ENCODE results near the gene TMTC1.

Gene TMTC1

DNA sequence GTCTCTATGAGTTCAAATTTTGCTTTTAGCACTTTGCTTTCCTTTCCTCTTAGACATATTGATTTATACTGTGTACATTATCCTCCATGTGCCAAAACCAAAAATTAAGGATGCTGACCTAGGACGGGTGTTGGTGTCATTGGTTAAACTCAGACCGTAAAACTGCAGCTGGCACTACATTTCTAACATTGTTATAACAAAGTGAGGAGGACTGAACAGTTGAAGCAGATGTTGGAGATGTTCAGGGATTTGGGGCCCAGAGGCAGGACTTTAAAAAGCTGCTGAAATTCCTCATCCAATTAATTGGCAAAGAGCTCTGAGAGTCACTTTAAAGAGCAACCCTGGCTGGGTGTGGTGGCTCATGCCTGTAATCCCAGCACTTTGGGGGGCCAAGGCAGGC, 72.4 kb downstream of the TMTC1 start:
- no peak for DNase-seq (ENCODE audit: low read depth in 2 of 2)

DNA sequence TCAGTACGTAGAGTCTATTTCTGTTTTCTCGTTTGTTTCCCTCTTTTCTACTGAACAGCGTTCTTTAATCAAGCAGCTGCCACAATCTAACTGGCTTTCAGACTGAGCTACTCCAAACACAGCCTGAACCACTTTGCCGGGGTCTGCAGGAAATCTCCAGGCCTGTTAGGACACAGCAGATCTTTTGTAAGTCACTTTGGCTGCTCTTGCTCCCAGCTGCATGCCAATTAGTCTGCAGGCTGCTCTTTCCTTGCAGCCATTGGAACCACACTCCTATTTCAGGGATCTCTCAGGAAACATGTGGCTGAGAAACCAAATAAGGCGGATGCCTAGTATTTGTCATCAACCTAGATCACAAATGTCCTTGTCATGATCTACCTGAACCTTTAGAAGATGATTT, 73.6 kb downstream of the TMTC1 start:
- DNase-seq (ENCODE audit: low read depth in 2 of 2), result no peak

DNA sequence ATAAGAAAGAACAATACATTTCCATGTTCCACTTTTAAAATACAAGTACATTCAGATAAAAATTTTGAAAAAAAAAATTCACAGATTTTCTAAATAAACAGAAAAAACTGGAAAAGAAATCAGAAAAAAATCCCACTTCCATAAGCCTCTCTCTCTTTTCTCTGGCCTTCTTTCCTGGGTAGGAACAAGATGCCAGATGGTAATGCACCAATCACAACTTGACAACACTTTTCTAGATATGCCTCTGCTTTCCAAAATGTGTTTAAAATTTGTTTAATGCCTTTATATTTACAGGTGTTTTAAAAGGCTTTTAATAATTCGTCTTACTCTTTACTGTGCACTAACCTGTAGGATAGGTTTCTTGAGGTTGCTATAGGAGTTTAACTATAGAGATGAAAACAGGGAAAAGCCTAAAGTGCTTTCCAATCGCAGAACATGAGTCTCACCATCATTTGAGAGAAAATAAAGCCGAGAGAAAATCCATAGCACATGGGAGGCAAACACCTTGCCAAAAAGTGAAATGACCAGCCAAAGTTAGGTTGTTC, 74.2 kb downstream of the TMTC1 start:
- no peak for DNase-seq (ENCODE audit: low read depth in 2 of 2)

DNA sequence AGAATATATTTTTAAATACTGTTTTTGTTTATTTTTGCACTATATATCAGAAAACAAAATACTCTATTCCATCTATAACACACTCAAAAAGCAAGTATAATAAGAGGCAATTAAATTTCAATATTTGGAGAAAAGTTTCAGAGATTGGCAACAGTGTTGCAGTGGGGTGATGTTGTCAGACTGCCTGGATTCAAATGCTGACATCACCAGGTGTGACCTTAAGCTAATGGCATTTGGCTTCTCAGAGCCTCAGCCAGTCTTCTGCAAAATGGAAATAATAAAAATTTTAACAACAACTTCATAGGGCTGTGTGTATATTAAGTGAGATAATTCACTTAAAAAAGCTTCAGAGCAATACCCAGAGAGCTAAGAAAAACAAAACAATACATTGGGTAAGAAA, 74.7 kb downstream of the TMTC1 start:
- DNase-seq (ENCODE audit: low read depth in 2 of 2), result no peak

DNA sequence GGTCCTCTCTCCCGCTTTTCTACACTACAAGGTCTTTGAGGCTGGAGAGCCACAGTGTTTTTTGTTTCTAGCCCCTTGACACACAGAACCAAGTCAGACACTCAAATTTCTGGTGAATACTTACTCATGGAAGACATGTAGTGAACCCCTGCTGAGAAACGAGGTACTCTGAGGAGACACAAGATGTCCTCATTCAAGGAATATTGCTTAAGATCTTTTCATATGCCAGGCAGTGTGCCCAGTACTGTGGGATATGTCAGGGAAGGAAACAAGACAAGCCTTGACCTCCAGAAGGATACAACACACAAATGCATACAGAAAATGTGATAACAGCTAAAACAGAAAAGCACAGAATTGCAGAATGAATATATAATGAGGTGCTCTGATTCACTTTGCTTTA, 75.9 kb downstream of the TMTC1 start:
- DNase-seq (ENCODE audit: low read depth in 2 of 2), result no peak

DNA sequence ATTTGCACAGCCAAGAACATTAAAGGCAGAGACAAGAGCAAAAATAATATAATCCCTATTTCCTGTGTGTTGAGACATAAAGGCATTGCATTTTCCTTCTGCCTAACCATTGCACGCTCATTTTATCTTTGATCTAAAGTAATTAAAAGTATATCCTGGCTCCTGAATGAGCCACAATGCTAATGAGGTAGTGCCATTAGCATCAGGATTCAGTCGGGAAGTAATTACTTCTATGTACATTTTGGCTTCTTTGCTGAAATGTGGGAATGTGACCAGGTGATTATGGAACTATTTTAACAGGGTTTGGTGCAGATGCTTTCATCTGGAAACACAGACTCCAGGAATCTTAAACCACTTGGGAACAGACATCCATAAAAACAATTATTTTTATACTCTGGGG, 77.4 kb downstream of the TMTC1 start:
- DNase-seq (ENCODE audit: low read depth in 2 of 2), result no peak

DNA sequence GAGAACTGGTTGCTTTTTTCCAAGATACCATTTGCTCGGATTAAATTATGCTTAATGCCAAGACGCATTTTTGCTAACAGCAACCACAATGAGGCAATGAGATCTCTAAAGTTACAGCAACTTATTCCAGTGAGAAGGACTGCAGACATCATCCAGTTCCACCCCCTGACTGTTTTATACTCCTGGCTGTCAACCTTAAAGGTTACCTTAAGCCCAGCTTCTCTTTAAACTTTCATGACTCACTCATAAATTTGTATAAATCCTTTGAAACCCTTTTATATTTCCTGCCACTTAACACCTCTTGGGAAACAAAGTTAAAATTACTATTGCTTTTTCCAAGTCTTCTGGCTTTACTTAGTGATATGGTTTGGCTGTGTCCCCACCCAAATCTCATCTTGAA, 80.2 kb downstream of the TMTC1 start:
- no peak for DNase-seq (ENCODE audit: low read depth in 2 of 2)

DNA sequence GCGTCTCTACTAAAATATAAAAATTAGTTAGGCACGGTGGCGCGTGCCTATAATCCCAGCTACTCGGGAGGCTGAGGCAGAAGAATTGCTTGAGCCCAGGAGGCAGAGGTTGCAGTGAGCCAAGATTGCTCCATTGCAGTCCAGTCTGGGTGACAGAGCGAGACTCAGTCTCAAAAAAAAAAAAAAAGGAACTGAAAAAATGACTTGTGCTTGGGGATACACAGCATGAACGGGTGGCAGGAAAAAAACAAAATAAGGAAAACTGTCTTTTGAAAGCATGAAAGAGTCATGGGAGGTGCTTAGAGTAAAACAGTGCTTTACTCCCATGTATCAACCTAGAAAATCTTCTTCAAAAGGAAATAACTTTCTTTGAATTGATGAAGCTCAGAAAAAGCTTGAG, 80.8 kb downstream of the TMTC1 start:
- DNase-seq (ENCODE audit: low read depth in 2 of 2), result no peak

DNA sequence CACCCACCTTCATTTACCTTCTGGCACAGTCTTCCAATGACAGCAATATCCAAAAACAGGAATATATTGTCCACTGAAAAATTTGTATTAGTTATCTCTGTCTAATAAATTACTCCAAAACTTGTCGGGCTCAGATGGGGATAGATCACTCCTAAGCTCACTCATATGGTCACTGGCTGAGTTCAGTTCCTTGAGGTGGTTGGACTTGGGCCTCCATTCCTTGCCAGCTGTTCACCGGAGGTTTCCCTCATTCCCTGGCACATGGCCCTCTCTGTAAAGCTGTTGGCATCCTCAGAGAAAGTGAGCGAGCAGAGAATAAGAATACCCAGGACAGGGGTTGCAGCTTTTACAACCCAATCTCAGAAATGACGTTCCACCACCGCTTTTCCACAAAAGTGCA, 81.5 kb downstream of the TMTC1 start:
- DNase-seq (ENCODE audit: low read depth in 2 of 2), result no peak

DNA sequence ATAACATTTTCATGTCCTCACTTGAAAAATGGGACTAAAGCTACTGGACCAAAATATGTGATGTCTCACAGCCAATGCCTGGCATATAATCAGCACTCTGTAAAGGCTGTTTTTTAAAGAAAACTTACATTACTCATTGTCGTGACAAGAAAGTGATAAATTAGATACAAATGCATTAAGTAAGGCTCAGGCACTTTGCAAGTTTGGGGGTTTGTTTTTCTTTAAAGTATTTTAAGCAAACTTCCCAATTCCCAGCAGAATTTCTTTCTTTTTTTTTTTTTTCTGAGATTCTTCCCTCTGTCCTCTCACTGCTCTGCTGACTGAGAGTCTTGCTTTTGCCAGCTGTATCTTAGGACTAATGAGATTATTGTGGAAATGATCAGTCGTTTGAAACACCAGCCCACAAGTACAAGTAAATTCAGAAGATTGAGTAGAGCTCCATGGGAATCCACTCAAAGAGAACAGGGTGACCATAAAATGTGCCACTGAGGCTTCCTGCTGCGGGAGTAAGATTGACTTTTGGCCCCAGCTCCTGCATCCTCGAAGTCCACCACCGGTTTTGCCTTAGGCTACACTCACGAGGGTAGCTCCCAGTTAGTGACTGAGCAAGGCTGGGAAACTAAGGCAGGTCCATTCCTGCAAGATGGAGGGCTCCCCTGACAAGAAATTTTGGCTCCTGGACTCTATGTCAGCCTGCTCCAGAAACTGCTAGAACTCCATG, 82.8 kb downstream of the TMTC1 start:
- DNase-seq (ENCODE audit: low read depth in 2 of 2), result no peak

DNA sequence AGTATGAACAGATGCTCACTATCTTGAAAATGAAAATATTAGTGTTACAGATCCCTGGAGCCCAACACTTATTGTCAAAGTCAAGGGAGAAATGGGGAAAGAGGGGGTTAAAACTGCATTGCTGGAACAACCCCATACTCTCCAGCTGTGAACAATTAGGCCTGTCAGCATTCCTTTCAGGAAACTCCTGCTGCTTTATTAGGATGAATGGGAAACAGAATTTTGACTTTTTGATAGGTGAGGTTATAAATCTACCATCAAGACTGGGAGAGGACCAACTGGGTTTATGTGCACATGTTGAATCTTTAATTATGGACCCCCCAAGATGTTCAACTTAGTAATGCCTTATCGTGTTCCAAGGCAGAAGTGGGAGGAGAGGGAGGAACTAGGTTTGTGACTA, 85.0 kb downstream of the TMTC1 start:
- no peak for DNase-seq (ENCODE audit: low read depth in 2 of 2)

DNA sequence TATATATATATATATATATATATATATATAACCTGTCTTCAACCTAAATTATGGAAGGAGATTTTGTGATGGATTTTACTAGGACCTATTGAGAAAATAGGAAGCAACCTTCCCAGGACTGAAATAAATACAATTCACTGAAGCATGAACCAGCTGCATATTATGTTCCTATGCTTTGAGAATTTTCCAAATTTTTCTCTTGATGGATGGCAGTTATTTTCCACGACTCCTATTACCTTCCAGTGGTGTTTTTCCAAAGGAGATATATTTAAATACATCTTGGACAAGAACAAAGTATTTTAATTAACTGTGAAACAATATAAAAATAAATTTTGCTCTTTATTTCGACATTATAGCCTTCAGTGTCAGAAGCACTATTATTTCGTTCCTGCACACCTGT, 87.9 kb downstream of the TMTC1 start:
- no peak for DNase-seq (ENCODE audit: low read depth in 2 of 2)

DNA sequence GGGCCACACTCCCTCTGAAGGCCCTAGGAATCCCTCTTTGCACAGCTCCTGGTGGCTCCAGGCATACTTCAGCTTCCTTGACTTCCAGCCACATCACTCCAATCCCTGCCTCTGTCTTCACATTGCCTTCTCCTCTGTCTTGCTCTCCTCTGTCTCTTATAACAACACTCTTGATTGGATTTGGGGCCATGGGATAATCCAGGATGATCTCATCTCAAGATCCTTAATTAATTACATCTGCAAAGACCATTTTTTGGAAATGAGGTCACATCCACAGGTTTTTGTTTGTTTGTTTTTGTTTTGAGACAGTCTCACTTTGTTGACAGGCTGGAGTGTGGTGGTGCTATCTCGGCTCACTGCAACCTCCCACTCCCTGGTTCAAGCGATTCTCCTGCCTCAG, 88.7 kb downstream of the TMTC1 start:
- no peak for DNase-seq (ENCODE audit: low read depth in 2 of 2)

DNA sequence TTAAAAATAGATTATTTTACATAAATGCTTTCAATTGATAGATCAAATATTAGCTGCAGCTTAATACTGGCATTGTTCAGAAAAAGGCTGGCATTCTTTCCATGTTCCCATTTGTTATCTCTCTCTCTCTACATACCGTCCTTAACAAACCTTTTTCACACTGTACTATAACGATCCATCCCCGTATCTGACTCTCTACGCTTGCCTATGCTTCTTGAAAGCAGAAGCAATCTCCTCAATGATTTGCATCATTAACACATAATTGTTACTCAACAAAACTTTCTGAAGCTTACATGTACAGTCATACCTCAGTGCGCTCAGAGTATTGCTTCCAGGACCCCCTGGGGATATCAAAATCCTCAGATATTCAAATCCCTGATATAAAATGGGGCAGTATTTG, 89.7 kb downstream of the TMTC1 start:
- DNase-seq (ENCODE audit: low read depth in 2 of 2), result no peak

DNA sequence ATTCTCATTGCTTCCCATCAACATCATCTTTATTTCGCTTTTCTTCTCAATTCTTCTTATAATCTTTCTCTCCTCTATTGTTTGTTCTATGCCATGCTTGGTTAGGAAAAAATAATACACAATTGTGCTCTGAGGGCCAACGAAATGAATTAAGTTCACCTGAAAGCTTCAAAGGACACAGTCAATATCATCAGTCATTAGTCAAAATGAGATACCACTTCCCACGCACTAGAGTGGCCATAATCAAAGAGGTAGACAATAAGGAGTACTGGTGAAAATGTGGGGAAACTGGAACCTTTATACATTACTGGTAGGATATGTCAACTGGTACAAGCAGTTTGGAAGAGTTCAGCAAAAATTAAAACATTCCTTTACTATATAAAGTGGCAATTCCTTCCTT, 91.5 kb downstream of the TMTC1 start:
- no peak for DNase-seq (ENCODE audit: low read depth in 2 of 2)

DNA sequence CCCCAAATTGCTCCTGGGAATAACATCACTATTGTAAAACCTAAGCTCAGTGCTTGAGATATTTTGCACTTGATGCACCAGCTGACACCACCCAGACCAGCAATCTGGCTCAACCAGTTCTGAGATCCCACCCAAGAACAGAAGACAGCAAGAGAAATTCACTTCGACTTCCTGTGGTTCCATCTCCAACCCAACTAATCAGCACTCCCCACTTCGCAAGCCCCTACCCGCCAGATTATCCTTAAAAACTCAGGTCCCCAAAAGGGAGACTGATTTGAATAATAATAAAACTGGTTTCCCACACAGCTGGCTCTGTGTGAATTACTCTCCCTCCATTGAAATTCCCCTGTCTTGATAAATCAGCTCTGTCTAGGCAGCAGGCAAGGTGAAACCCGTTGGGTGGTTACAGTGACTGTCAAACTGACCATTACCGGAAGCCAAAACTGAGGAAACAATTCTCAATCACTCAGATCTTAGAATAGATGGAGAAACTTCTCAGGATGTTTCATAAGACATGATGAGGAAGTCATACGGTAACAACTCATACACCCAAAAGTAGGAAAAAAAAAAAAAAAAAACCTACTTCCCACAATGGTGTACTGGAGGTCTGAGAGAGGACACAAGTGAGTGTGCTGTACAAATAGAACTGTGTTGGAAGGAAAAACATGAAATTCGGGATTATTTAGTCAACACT, 92.4 kb downstream of the TMTC1 start:
- no peak for DNase-seq (ENCODE audit: low read depth in 2 of 2)

DNA sequence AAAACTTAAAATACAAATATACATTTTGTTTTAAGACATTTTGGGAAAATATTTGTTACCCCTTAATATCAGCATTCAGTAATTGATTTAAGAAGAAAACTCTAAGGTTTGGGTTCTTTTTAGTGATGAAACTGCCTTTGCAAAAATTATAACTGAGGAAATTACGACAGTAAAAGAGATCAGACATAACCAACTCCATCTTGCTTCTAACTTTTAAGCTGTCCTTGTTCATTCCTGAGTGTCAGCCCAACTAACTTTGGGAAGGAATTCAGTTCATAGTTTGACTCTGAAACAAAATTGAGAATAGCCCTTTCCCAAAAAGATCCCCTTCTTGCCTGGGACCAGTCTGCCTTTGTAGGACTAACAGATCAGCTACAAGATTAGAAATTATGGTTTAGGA, 93.0 kb downstream of the TMTC1 start:
- DNase-seq (ENCODE audit: low read depth in 2 of 2), result no peak

DNA sequence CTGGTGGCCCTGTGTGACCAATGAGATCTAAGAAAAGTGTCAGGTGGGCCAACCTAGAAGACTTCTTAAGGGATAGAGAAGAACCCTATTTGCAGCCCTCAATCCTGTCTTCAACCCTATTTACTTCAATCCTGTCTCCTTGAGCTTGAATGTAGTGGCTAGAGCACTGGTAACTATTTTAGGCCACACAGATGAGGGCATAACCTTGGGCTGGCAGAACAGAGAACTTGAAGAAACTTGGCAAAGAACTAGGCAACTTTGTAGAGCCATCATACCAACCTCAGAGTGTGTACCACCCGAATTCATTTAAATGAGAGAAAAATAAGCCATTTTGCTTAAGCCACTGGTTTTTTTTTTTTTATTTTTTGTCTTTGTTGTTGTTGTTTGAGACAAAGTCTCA, 94.8 kb downstream of the TMTC1 start:
- DNase-seq (ENCODE audit: low read depth in 2 of 2), result no peak

DNA sequence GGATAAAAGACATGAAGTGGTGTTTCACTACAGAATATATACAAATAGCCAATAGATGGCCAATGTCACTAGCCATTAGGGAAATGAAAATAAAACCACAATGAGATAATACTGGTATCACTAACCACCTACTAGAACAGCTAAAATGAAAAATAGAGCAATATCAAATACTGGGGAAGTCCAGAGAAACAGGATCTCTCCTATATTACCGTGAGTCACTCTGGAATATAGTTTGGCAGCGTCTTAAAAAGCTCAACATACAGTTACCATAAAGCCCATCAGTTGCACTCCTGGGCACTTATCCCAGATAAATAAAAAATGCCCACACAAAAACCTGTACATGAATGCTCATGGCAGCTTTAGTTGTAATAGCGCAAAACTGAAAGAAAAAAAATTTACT, 101.7 kb downstream of the TMTC1 start:
- no peak for DNase-seq (ENCODE audit: low read depth in 2 of 2)

DNA sequence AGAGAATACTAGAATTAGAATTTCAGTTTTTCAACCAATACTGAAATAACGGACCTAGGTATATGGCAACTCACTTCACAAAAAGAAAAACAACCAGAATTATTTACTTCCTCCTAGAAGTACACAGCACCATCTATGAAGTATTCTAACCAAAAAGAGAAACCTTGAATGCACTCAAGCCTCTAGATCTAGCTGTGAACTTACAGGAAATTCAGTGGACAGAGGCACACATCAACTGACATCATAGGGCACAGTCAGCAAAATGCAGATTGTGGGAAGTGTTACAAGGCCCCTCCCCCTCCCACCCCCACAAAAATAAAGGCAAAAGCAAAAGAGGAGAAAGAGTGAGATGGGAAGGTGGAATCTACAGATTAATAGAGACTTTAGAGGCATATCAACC, 102.4 kb downstream of the TMTC1 start:
- DNase-seq (ENCODE audit: low read depth in 2 of 2), result no peak

DNA sequence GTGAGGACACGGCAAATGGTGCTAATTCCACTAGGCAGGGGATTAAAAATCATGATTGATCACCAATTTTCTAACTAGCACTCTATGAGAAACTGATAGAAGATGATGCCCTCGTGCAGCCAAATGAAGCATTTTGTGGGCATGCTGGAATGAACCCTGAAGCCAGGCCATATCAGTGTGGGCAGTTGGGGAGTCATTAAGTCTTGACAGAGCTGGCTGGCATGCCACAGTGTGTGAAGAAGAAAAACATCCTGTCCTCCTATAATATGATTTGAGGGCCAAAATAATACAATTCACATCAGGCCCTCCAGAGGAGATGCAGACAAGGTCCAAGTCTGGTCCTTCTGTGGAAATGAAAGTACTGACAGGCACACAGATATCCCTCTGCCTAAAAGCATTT, 107.1 kb downstream of the TMTC1 start:
- DNase-seq (ENCODE audit: low read depth in 2 of 2), result no peak

DNA sequence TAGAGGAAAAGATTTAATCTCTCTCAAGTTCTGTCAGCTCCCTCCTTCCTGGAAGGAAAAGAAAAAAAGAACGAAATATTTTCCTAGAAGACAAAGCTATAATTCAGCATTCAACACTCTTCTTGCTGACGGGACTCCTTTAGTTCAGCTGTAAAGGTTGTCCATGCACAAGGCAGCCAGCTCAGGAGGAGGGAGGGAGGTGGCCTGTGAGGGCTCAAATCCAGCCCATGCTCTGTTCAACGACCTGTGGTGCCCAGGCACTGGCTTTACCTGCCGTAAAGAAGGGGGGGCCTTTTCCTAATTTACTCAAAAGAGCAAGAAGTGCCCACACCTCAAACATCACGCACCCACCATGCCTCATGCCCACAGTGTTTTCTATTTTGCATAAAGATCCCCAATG, 109.3 kb downstream of the TMTC1 start:
- no peak for DNase-seq (ENCODE audit: low read depth in 2 of 2)

DNA sequence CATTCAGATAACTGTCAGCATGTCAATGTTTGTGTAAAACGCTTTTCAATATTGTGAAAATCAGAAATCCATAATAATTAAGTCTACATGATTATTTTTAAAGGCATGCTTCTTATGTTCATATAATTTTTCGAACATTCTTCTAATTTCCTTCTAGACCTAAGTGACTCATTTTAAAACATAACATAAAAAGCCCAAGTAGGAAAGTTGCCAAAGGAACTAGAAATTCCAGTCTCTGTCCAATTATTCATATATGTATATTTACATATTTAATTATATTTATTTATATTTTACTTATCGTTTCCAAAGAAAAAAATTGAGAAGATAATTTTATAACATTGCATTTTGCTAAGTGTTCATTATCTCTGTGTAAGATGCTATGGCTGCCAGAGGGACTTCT, 110.4 kb downstream of the TMTC1 start:
- no peak for DNase-seq (ENCODE audit: low read depth in 2 of 2)

DNA sequence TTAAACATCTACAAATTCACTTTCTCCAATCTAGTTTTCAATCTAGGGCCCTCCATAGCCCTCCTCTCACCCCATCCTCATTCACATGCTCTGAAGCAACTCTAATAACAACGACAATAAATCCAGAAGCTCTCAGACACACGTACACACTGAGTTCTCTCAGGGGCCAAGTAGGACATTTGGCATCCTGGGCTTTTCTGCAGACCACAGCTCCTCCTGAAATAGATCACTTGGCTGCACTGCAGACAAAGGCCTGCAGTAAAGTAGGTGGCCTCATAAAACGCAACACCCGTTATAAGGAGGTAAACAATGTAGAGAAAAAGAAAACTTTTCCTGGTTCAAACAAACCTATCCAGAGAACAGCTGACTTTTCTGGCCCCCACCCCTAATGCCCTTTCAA, 111.2 kb downstream of the TMTC1 start:
- no peak for DNase-seq (ENCODE audit: low read depth in 2 of 2)

Measured in stimulated activated CD4-positive, alpha-beta T cell treated with anti-CD3 and anti-CD28 coated beads, Interleukin-1b, Interleukin-23, amount 100 ng/mL, for 1 hour (primary cell).